HepG2 (cell line): ENCODE data around the gene C16orf86. TPM values are rescaled to one million over a fixed set of nuclear protein-coding genes. Genes with fewer than 3 reads are reported as not detected.

Experiments used
- ASH2L ChIP-seq: fragments of 300-600, 200-600 bp; sonication (generic); IDR thresholded peaks from 2 replicates; pipeline ENCODE4 v1.7.0; 2017; ENCODE audit warnings: low read depth, mild to moderate bottlenecking, moderate library complexity, mixed read lengths, low read length; ENCODE audit not compliant: insufficient read length
- ERF ChIP-seq: IDR thresholded peaks from 2 replicates; pipeline ENCODE4 v1.6.1; 2018; ENCODE audit warnings: missing biosample characterization, missing genetic modification reagents
- FOSL1 ChIP-seq: sonication (generic); formaldehyde crosslinking; IDR thresholded peaks from 2 replicates; pipeline ENCODE4 v1.9.0; 2021; ENCODE audit warnings: missing genetic modification reagents, borderline replicate concordance
- GATAD2A ChIP-seq: IDR thresholded peaks from 2 replicates; pipeline ENCODE4 v1.6.1; 2016
- HMG20A ChIP-seq: IDR thresholded peaks from 2 replicates; pipeline ENCODE4 v1.6.1; 2016; ENCODE audit warnings: borderline replicate concordance
- MBD4 ChIP-seq: IDR thresholded peaks from 2 replicates; pipeline ENCODE4 v1.6.1; 2012; ENCODE audit warnings: low read length, inconsistent platforms, borderline replicate concordance
- NCOA1 ChIP-seq: sonication (generic); formaldehyde crosslinking; IDR thresholded peaks from 2 replicates; pipeline ENCODE4 v1.9.0; 2021; ENCODE audit warnings: missing genetic modification reagents
- NCOA2 ChIP-seq: sonication (generic); formaldehyde crosslinking; IDR thresholded peaks from 2 replicates; pipeline ENCODE4 v1.8.0; 2022; ENCODE audit warnings: inconsistent platforms
- NFIC ChIP-seq: IDR thresholded peaks from 2 replicates; pipeline ENCODE4 v1.6.1; 2012; ENCODE audit warnings: mild to moderate bottlenecking, low read length, inconsistent platforms
- ONECUT2 ChIP-seq: sonication (generic); formaldehyde crosslinking; IDR thresholded peaks from 2 replicates; pipeline ENCODE4 v1.4.0; 2020; ENCODE audit warnings: missing genetic modification reagents
- PAF1 ChIP-seq: IDR thresholded peaks from 2 replicates; pipeline ENCODE4 v1.6.1; 2016; ENCODE audit warnings: missing genetic modification reagents, missing compliant biosample characterization
- PITX1 ChIP-seq: sonication (generic); formaldehyde crosslinking; IDR thresholded peaks from 2 replicates; pipeline ENCODE4 v1.5.1; 2020; ENCODE audit warnings: mild to moderate bottlenecking, missing genetic modification reagents
- SOX13 ChIP-seq, 3 experiments: fragments of 450-650 bp in 1 of 3; sonication (generic) in 1 of 3; formaldehyde crosslinking in 1 of 3; IDR thresholded peaks in 2 of 3; conservative IDR thresholded peaks in 1 of 3; 2 replicates each; pipeline versions ENCODE4 v1.5.0 to v1.6.1; 2016 to 2020; ENCODE audit warnings: antibody characterized with exemption in 1 of 3, mild to moderate bottlenecking in 1 of 3, missing compliant biosample characterization in 1 of 3, missing genetic modification reagents in 1 of 3, moderate library complexity in 1 of 3
- TARDBP ChIP-seq: sonication (generic); formaldehyde crosslinking; IDR thresholded peaks from 2 replicates; pipeline ENCODE4 v1.8.0; 2022; ENCODE audit warnings: mild to moderate bottlenecking, missing genetic modification reagents
- TEAD3 ChIP-seq: optimal IDR thresholded peaks from 2 replicates; pipeline ENCODE3; 2016; ENCODE audit warnings: borderline replicate concordance
- TFDP2 ChIP-seq: sonication (generic); formaldehyde crosslinking; IDR thresholded peaks from 2 replicates; pipeline ENCODE4 v1.4.0; 2020; ENCODE audit warnings: missing genetic modification reagents
- THAP8 ChIP-seq: sonication (generic); formaldehyde crosslinking; IDR thresholded peaks from 2 replicates; pipeline ENCODE4 v1.5.1; 2020; ENCODE audit warnings: missing genetic modification reagents, mild to moderate bottlenecking, borderline replicate concordance
- ZBTB7B ChIP-seq: sonication (generic); formaldehyde crosslinking; IDR thresholded peaks from 2 replicates; pipeline ENCODE4 v1.4.0; 2020; ENCODE audit warnings: missing genetic modification reagents
- ZFP62 ChIP-seq: sonication (generic); formaldehyde crosslinking; IDR thresholded peaks from 2 replicates; pipeline ENCODE4 v1.4.0; 2020; ENCODE audit warnings: missing genetic modification reagents
- ZNF10 ChIP-seq: sonication (generic); formaldehyde crosslinking; IDR thresholded peaks from 2 replicates; pipeline ENCODE4 v1.4.0; 2020; ENCODE audit warnings: mild to moderate bottlenecking, low read depth, missing genetic modification reagents, borderline replicate concordance
- ZNF331 ChIP-seq: sonication (generic); formaldehyde crosslinking; IDR thresholded peaks from 2 replicates; pipeline ENCODE4 v1.4.0; 2020; ENCODE audit warnings: missing genetic modification reagents
- ZNF333 ChIP-seq: sonication (generic); formaldehyde crosslinking; IDR thresholded peaks from 2 replicates; pipeline ENCODE4 v1.4.0; 2020; ENCODE audit warnings: mild to moderate bottlenecking, missing genetic modification reagents, borderline replicate concordance
- ZNF674 ChIP-seq: sonication (generic); formaldehyde crosslinking; IDR thresholded peaks from 2 replicates; pipeline ENCODE4 v1.5.0; 2020; ENCODE audit warnings: low read depth, mild to moderate bottlenecking, missing genetic modification reagents
- ZSCAN20 ChIP-seq: sonication (generic); formaldehyde crosslinking; IDR thresholded peaks from 2 replicates; pipeline ENCODE4 v1.4.0; 2020; ENCODE audit warnings: missing genetic modification reagents, mild to moderate bottlenecking, borderline replicate concordance
- ZSCAN5A ChIP-seq: sonication (generic); formaldehyde crosslinking; IDR thresholded peaks from 2 replicates; pipeline ENCODE4 v1.8.0; 2022; ENCODE audit warnings: mild to moderate bottlenecking, missing genetic modification reagents, borderline replicate concordance
- polyA plus RNA-seq, 8 experiments: library from polyadenylated mRNA; depleted of rRNA in 3 of 8; stranded (reverse) in 7 of 8; unstranded in 1 of 8; fragments of >200 nt; fragmentation: Illumina TruSeq in 4 of 8; extraction: Trizol in 4 of 8; gene quantifications; 2 replicates each; pipeline versions ENCODE4 v1.2.1 to v1.2.3, GENCODE V29; 2011 to 2016; ENCODE audit warnings: low read depth in 4 of 8, missing spikeins in 1 of 8, mixed read lengths in 1 of 8; ENCODE audit not compliant: insufficient read depth in 1 of 8
- total RNA-seq, 5 experiments: library from RNA; depleted of rRNA; stranded (reverse); fragments of >200 nt; fragmentation: Illumina TruSeq; extraction: Trizol; gene quantifications; 2 replicates each; pipeline ENCODE4 v1.2.3, GENCODE V29; 2016; ENCODE audit warnings: low read depth in 1 of 5
- TF ChIP-seq, protein P1 (sequence below): sonication (generic); formaldehyde crosslinking; IDR thresholded peaks from 2 replicates; pipeline ENCODE4 v1.4.0; 2020; ENCODE audit warnings: missing genetic modification reagents, borderline replicate concordance

Gene C16orf86
- total and polyA plus RNA-seq, 2 of the 13 experiments (the other 11 are each of a cell fraction or from before 2014, with no cell fraction given) = 1.5 to 3.1 TPM

DNA sequence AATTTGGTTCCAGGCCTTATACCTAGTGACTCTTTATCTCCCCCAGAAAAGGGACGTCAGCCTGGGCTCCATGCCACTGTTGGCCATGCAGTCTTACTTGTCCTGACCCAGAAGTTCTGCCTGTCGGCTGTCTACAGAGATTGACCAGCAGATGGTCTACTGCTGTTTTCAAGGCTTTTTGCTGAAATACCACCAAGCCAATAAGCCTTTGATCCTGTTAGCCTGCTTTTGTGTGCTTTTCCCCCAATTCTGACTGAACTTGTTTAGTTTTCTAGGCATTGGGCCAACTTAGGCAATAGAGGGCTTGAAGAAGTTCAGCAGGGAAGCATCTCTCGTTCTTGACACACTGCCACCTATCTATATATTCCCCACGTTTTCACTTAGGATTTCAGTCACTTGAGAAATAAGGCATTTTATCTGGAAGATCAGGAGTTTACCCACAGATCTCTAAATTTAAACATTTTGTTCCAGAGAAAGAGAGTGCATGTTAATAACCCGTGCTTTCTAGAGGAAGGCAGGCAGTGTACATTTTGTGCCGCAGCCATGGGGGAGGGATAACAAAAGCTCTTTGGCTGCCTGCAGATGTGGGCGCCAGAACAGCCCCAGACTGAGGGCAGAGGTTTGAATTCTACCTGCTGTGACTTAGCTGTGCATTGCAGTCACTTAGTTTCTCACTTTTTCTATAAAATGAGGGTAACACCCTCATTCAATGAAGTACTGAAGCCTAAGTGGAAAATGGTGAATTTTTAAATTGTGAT is 34.0 kb upstream of the C16orf86 start (continued):
- TF ChIP-seq ZBTB7B (CRISPR knock-in tag) (0 out of 2 replicates have a peak, but pooled peaks have one; percentile 65), MBD4 (no peak), ERF (CRISPR knock-in tag) (no peak), ZSCAN20 (CRISPR knock-in tag) (no peak), PAF1 (CRISPR knock-in tag) (no peak), THAP8 (CRISPR knock-in tag) (no peak), NCOA2 (CRISPR knock-in tag) (peak; percentile 35; the same call in 1 of the 2 replicates), ZNF331 (CRISPR knock-in tag) (peak; percentile 77), SOX13 (IDR thresholded peaks at IDR 0.05) (no peak), SOX13 (CRISPR knock-in tag; conservative IDR thresholded peaks at IDR 0.05 in 1 of 2, IDR thresholded peaks at IDR 0.05 in 1 of 2) (peak in 1 of 2 experiments; percentile 44; a peak in 1 of 4 replicates), ONECUT2 (CRISPR knock-in tag) (no peak), ZNF674 (no peak), FOSL1 (CRISPR knock-in tag) (no peak), ZFP62 (CRISPR knock-in tag) (no peak), TFDP2 (CRISPR knock-in tag) (0 out of 2 replicates have a peak, but pooled peaks have one; percentile 28), TARDBP (CRISPR knock-in tag) (0 out of 2 replicates have a peak, but pooled peaks have one; percentile 64), HMG20A (no peak), NCOA1 (peak; percentile 72; the same call in 1 of the 2 replicates), TEAD3 (peak; percentile 28), GATAD2A (CRISPR knock-in tag) (peak; percentile 59), PITX1 (CRISPR knock-in tag) (peak; percentile 44; the same call in 1 of the 2 replicates), ZNF333 (CRISPR knock-in tag) (no peak), ZSCAN5A (CRISPR knock-in tag) (0 out of 2 replicates have a peak, but pooled peaks have one; percentile 20), ASH2L (peak; percentile 44), ZNF10 (CRISPR knock-in tag) (no peak), NFIC (peak; percentile 72; the same call in 1 of the 2 replicates)
- TF ChIP-seq, protein P1, sequence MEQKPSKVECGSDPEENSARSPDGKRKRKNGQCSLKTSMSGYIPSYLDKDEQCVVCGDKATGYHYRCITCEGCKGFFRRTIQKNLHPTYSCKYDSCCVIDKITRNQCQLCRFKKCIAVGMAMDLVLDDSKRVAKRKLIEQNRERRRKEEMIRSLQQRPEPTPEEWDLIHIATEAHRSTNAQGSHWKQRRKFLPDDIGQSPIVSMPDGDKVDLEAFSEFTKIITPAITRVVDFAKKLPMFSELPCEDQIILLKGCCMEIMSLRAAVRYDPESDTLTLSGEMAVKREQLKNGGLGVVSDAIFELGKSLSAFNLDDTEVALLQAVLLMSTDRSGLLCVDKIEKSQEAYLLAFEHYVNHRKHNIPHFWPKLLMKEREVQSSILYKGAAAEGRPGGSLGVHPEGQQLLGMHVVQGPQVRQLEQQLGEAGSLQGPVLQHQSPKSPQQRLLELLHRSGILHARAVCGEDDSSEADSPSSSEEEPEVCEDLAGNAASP (CRISPR knock-in tag) = peak; percentile 15; the same call in 1 of the 2 replicates
